SK-N-SH (cell line): ENCODE measurements around the gene FAXDC2. TPM values are rescaled to one million over a fixed set of nuclear protein-coding genes. Genes with fewer than 3 reads are reported as not detected.

ENCODE experiments used
- CTCF ChIA-PET: fragments of 300-600, 350-600 bp; formaldehyde crosslinking; extraction: SDS; loops from one replicate; lab custom pipeline; 2021; lab: Yijun Ruan, JAX
- POLR2A ChIA-PET: fragments of 350-600 bp; sonication (Branson Sonifier 250); formaldehyde crosslinking; extraction: SDS; loops from one replicate; lab custom pipeline; 2020; ENCODE audit warnings: antibody characterized with exemption, inconsistent platforms; lab: Yijun Ruan, JAX
- DNase-seq: peaks from one replicate; pipeline ENCODE4 v3.0.0; 2012
- H2AFZ ChIP-seq: fragments of 200-600 bp; sonication (generic); 2 replicates; pipeline ENCODE4 v1.8.1; 2016; ENCODE audit warnings: antibody characterized with exemption, mild to moderate bottlenecking, low read depth
- H3F3A ChIP-seq: fragments of 200-600 bp; sonication (generic); replicated peaks from 2 replicates; pipeline ENCODE3; 2016; ENCODE audit warnings: antibody characterized with exemption, mild to moderate bottlenecking; ENCODE audit not compliant: insufficient read depth
- H3K27ac ChIP-seq, 2 experiments: fragments of 200-500 bp in 1 of 2; fragments of 200-600 bp in 1 of 2; sonication (Bioruptor generic) in 1 of 2; sonication (generic), shearing (Covaris generic) in 1 of 2; 2 replicates each; pipeline versions ENCODE4 v1.5.1 to v1.6.1; 2014 to 2016; ENCODE audit warnings: low read depth in 2 of 2, inconsistent platforms in 1 of 2, low read length in 1 of 2, mild to moderate bottlenecking in 1 of 2, mixed read lengths in 1 of 2
- H3K27me3 ChIP-seq: fragments of 200-600 bp; sonication (generic), shearing (Covaris generic); 2 replicates; pipeline ENCODE4 v1.6.1; 2016; ENCODE audit warnings: mixed run types; ENCODE audit not compliant: insufficient read depth
- H3K36me3 ChIP-seq, 2 experiments: fragments of 200-500 bp in 1 of 2; fragments of 200-600 bp in 1 of 2; sonication (Bioruptor generic) in 1 of 2; sonication (generic) in 1 of 2; replicated peaks in 1 of 2; 2 replicates each; pipeline versions ENCODE3 to v1.5.1; 2014 to 2016; ENCODE audit warnings: low read length in 1 of 2, mild to moderate bottlenecking in 1 of 2; ENCODE audit not compliant: insufficient read depth in 2 of 2, control insufficient read depth in 1 of 2
- H3K4me1 ChIP-seq, 2 experiments: fragments of 200-500 bp in 1 of 2; fragments of 200-600 bp in 1 of 2; sonication (Bioruptor generic) in 1 of 2; sonication (generic), shearing (Covaris generic) in 1 of 2; 2 replicates each; pipeline versions ENCODE4 v1.5.1 to v1.6.1; 2014 to 2016; ENCODE audit warnings: low read depth in 1 of 2, low read length in 1 of 2, mixed run types in 1 of 2; ENCODE audit not compliant: insufficient read depth in 2 of 2, control insufficient read depth in 1 of 2
- H3K4me2 ChIP-seq: fragments of 200-600 bp; sonication (generic), shearing (Covaris generic); 2 replicates; pipeline ENCODE4 v1.6.1; 2017; ENCODE audit warnings: mixed run types
- H3K4me3 ChIP-seq, 2 experiments: fragments of 200-500 bp in 1 of 2; fragments of 200-600 bp in 1 of 2; sonication (Bioruptor generic) in 1 of 2; sonication (generic), shearing (Covaris generic) in 1 of 2; 2 replicates each; pipeline versions ENCODE4 v1.5.1 to v1.8.1; 2014 to 2016; ENCODE audit warnings: low read depth in 2 of 2, inconsistent platforms in 1 of 2, low read length in 1 of 2, mild to moderate bottlenecking in 1 of 2, mixed read lengths in 1 of 2, moderate library complexity in 1 of 2
- H3K79me2 ChIP-seq: fragments of 200-600 bp; sonication (generic); 2 replicates; pipeline ENCODE4 v1.8.1; 2017; ENCODE audit warnings: mild to moderate bottlenecking; ENCODE audit not compliant: insufficient read depth
- H3K9ac ChIP-seq: fragments of 200-600 bp; sonication (generic); 2 replicates; pipeline ENCODE4 v1.6.1; 2017; ENCODE audit warnings: mixed run types
- H3K9me2 ChIP-seq: fragments of 200-600 bp; sonication (generic); 2 replicates; pipeline ENCODE4 v1.6.1; 2017; ENCODE audit warnings: mixed run types
- H3K9me3 ChIP-seq: fragments of 200-600 bp; sonication (generic); 2 replicates; pipeline ENCODE4 v1.6.1; 2017; ENCODE audit warnings: mixed run types, mild to moderate bottlenecking, moderate library complexity
- H4K20me1 ChIP-seq: fragments of 200-600 bp; sonication (generic); 2 replicates; pipeline ENCODE4 v1.6.1; 2017; ENCODE audit warnings: mild to moderate bottlenecking, mixed run types; ENCODE audit not compliant: insufficient read depth
- CHD2 ChIP-seq: fragments of 150-350 bp; IDR thresholded peaks from 2 replicates; pipeline ENCODE4 v1.6.1; 2018; ENCODE audit warnings: low read length; ENCODE audit not compliant: partially characterized antibody
- FOSL2 ChIP-seq: IDR thresholded peaks from 2 replicates; pipeline ENCODE4 v1.4.0; 2012; ENCODE audit warnings: low read depth, mild to moderate bottlenecking, moderate library complexity, borderline replicate concordance
- FOXJ3 ChIP-seq: sonication (generic); formaldehyde crosslinking; IDR thresholded peaks from 2 replicates; pipeline ENCODE4 v1.5.1; 2020; ENCODE audit warnings: mild to moderate bottlenecking, missing genetic modification reagents
- FOXM1 ChIP-seq: IDR thresholded peaks from 2 replicates; pipeline ENCODE4 v1.4.0; 2012; ENCODE audit warnings: low read depth, mild to moderate bottlenecking
- GABPA ChIP-seq: IDR thresholded peaks from 2 replicates; pipeline ENCODE4 v1.4.0; 2012; ENCODE audit warnings: low read depth, mild to moderate bottlenecking
- GATA2 ChIP-seq: sonication (generic); formaldehyde crosslinking; IDR thresholded peaks from 2 replicates; pipeline ENCODE4 v1.5.0; 2020; ENCODE audit warnings: mild to moderate bottlenecking, missing genetic modification reagents
- JUND ChIP-seq: IDR thresholded peaks from 2 replicates; pipeline ENCODE4 v1.4.0; 2012
- MEF2A ChIP-seq: IDR thresholded peaks from 2 replicates; pipeline ENCODE4 v1.4.0; 2012; ENCODE audit warnings: low read depth, borderline replicate concordance
- MXI1 ChIP-seq: IDR thresholded peaks from 2 replicates; pipeline ENCODE4 v1.6.1; 2012; ENCODE audit warnings: mild to moderate bottlenecking, low read depth, low read length, improper control_type of control experiment
- NFIC ChIP-seq: IDR thresholded peaks from 2 replicates; pipeline ENCODE4 v1.4.0; 2012; ENCODE audit warnings: borderline replicate concordance
- RCOR1 ChIP-seq: fragments of 150-350 bp; IDR thresholded peaks from 2 replicates; pipeline ENCODE4 v1.6.1; 2017; ENCODE audit warnings: antibody characterized with exemption, low read length
- RFX5 ChIP-seq: IDR thresholded peaks from 2 replicates; pipeline ENCODE4 v1.6.1; 2012; ENCODE audit warnings: mild to moderate bottlenecking, improper control_type of control experiment, low read length
- SMC3 ChIP-seq: IDR thresholded peaks from 2 replicates; pipeline ENCODE4 v1.6.1; 2012; ENCODE audit warnings: low read depth, low read length, improper control_type of control experiment
- TCF12 ChIP-seq: IDR thresholded peaks from 2 replicates; pipeline ENCODE4 v1.4.0; 2012
- TEAD4 ChIP-seq: IDR thresholded peaks from 2 replicates; pipeline ENCODE4 v1.4.0; 2012; ENCODE audit warnings: mild to moderate bottlenecking, borderline replicate concordance; ENCODE audit not compliant: insufficient read depth
- YY1 ChIP-seq: IDR thresholded peaks from 2 replicates; pipeline ENCODE4 v1.4.0; 2012; ENCODE audit warnings: low read depth, mild to moderate bottlenecking
- WGBS: methylation state at CpG from one replicate; pipeline ENCODE4 v1.1.6; 2017; ENCODE audit warnings: low lambda C conversion rate; 5-methylcytosine and 5-hydroxymethylcytosine counted together
- polyA plus RNA-seq, 3 experiments: library from polyadenylated mRNA; depleted of rRNA; stranded (reverse); fragments of >200 nt; gene quantifications; 2 replicates each; pipeline ENCODE4 v1.2.3, GENCODE V29; 2012
- TF ChIP-seq, protein P1 (sequence below): IDR thresholded peaks from 2 replicates; pipeline ENCODE4; 2012
- TF ChIP-seq, protein P2 (sequence below): IDR thresholded peaks from 2 replicates; pipeline ENCODE4 v1.4.0; 2012; ENCODE audit warnings: low read depth, borderline replicate concordance
- TF ChIP-seq, protein P3 (sequence below): IDR thresholded peaks from 2 replicates; pipeline ENCODE4 v1.4.0; 2012; ENCODE audit warnings: low read depth, borderline replicate concordance

Gene FAXDC2
- polyA plus RNA-seq, 1 of the 3 experiments (the other 2 are of a cell fraction): 6.0 TPM

DNA sequence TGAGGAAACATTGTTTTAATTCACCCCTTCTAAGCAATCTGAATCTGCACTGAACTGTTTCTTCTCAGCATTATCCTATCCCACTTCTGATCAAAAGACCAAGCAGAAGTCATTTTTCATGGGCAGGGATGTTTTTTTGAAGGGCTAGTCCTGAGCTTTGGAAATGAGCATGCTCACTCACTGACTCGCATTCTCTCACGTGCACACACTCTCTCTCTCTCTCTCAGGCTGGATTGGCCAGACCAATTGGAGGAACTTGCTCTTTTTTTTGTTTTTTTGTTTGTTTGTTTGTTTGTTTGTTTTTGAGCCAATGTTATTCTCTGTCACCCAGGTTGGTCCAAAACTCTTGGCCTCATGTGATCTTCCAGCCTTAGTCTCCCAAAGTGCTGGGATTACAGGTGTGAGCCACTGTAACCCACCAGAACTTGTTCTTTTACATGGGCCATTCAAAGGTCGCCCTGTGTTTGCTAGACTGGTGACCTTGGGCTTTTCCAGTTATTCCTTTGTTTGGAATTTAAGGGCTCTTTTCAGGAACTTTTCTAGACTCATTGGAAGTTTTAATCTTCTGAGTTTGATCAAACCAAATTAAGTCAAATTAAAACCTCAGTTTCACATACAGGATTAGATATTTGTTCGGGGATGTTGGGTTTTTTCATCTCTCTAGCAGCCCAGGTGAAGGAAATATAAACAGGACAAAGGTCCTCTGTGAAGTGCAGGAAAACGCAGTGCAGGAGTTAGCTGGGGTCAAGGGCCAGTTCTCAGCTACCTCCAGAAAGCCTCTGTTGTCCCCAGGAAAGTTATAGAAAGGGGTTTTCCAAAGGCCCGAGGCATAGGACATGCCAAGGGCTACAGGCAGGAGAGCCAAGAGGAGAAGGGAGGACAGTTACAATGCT, 13.1 kb downstream of the FAXDC2 start:
- TF ChIP-seq TEAD4 (no peak), RFX5 (no peak), FOSL2 (no peak), FOXM1 (no peak)
- TF ChIP-seq, protein P1, sequence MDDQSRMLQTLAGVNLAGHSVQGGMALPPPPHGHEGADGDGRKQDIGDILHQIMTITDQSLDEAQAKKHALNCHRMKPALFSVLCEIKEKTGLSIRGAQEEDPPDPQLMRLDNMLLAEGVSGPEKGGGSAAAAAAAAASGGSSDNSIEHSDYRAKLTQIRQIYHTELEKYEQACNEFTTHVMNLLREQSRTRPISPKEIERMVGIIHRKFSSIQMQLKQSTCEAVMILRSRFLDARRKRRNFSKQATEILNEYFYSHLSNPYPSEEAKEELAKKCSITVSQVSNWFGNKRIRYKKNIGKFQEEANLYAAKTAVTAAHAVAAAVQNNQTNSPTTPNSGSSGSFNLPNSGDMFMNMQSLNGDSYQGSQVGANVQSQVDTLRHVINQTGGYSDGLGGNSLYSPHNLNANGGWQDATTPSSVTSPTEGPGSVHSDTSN: no peak
- no peaks in the 10 kb centered on the region for H3K9me3 ChIP-seq
- no peak overlapping the region for H3K9ac ChIP-seq
- H3K4me2 ChIP-seq: no peak overlapping the region
- no peak overlapping the region for H2AFZ ChIP-seq
- H3K79me2 ChIP-seq: no peaks in the 10 kb centered on the region
- no peak overlapping the region for H3K4me3 ChIP-seq
- ChIA-PET CTCF (interaction anchor here (1.3 to 2.3 kb wide), 2 partner anchors 17 to 187 kb away, joined by 3 to 7 read pairs; no protein-coding TSS in a partner anchor), POLR2A (interaction anchor here (3.0 kb wide), 1 partner anchor 21 kb away, joined by 16 read pairs; the partner anchor contains the start of gene CNOT8)
- no peaks in the 10 kb centered on the region for H3K27me3 ChIP-seq
- H4K20me1 ChIP-seq: no peaks in the 10 kb centered on the region
- WGBS: 92% methylated on average over 6 of the region's 6 CpGs
- H3K27ac ChIP-seq: no peak overlapping the region
- no peak for DNase-seq
- no peaks in the 10 kb centered on the region for H3K36me3 ChIP-seq
- H3F3A ChIP-seq: peaks cover 9% of the 10 kb centered on the region
- H3K9me2 ChIP-seq: no peaks in the 10 kb centered on the region
- H3K4me1 ChIP-seq: peaks cover 9 to 14% of the 10 kb centered on the region in 2 experiments

DNA sequence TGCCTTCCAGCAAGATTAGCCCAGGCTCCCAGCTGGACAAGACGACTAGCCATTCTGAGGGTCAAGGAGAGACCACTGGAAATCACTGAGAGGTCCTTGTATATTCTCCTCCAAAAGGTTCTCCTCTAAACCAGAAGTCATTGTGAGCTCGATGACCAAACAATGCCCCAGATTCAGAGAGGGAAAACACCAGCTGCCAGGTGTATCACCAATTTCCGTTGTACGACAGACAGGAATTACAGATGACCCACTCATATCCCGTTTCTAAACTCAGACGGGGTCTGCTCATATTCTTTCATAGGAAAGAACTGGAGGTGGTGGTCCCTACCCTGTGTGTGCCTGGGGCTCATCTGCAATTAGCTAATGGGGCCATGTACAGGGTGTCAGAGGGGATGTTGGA, 14.2 kb downstream of the FAXDC2 start:
- Histone ChIP-seq H3F3A (peaks cover 9% of the 10 kb centered on the region), H3K4me2 (no peak overlapping the region), H3K79me2 (no peaks in the 10 kb centered on the region), H3K9me3 (no peaks in the 10 kb centered on the region), H3K36me3 (peaks cover 0 to 5% of the 10 kb centered on the region in 2 experiments), H3K9me2 (no peaks in the 10 kb centered on the region), H3K4me3 (no peak overlapping the region), H3K9ac (no peak overlapping the region)
- POLR2A ChIA-PET: interaction anchor here (3.0 kb wide), 1 partner anchor 22 kb away, joined by 16 read pairs; the partner anchor contains the start of gene CNOT8
- 93% methylated on average over 5 of the region's 6 CpGs for WGBS
- no peak for DNase-seq
- TF ChIP-seq, protein P1: no peak
- TF ChIP-seq GABPA: no peak
- TF ChIP-seq RCOR1: no peak
- TF ChIP-seq TCF12: no peak
- TF ChIP-seq, protein P2, sequence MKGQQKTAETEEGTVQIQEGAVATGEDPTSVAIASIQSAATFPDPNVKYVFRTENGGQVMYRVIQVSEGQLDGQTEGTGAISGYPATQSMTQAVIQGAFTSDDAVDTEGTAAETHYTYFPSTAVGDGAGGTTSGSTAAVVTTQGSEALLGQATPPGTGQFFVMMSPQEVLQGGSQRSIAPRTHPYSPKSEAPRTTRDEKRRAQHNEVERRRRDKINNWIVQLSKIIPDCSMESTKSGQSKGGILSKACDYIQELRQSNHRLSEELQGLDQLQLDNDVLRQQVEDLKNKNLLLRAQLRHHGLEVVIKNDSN: no peak
- no peak for TF ChIP-seq FOXJ3
- TF ChIP-seq NFIC: no peak
- no peak for TF ChIP-seq MEF2A
- TF ChIP-seq FOXM1: no peak
- TF ChIP-seq FOSL2: no peak
- no peak for TF ChIP-seq MXI1
- no peak for TF ChIP-seq GATA2 (CRISPR knock-in tag)
- no peak for TF ChIP-seq SMC3
- TF ChIP-seq JUND: no peak
- TF ChIP-seq YY1: no peak
- TF ChIP-seq, protein P3, sequence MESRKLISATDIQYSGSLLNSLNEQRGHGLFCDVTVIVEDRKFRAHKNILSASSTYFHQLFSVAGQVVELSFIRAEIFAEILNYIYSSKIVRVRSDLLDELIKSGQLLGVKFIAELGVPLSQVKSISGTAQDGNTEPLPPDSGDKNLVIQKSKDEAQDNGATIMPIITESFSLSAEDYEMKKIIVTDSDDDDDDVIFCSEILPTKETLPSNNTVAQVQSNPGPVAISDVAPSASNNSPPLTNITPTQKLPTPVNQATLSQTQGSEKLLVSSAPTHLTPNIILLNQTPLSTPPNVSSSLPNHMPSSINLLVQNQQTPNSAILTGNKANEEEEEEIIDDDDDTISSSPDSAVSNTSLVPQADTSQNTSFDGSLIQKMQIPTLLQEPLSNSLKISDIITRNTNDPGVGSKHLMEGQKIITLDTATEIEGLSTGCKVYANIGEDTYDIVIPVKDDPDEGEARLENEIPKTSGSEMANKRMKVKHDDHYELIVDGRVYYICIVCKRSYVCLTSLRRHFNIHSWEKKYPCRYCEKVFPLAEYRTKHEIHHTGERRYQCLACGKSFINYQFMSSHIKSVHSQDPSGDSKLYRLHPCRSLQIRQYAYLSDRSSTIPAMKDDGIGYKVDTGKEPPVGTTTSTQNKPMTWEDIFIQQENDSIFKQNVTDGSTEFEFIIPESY: no peak
- TF ChIP-seq CHD2: no peak
- TF ChIP-seq, all 33 proteins: peak for 0
- peak overlapping the region in 1 of 2 experiments; percentile 64; a peak in 2 of 4 replicates for H3K27ac ChIP-seq
- H3K27me3 ChIP-seq: no peaks in the 10 kb centered on the region
- H4K20me1 ChIP-seq: no peaks in the 10 kb centered on the region
- CTCF ChIA-PET: interaction anchor here (0.9 kb wide), 1 partner anchor 21 kb away, joined by 3 read pairs; no protein-coding TSS in a partner anchor
- H2AFZ ChIP-seq: no peak overlapping the region
- peaks cover 9 to 14% of the 10 kb centered on the region in 2 experiments for H3K4me1 ChIP-seq
